ENCODE measurements around the gene TMA7. TPM values are rescaled to one million over a fixed set of nuclear protein-coding genes. Genes with fewer than 3 reads are reported as not detected.

Gene TMA7
- total and polyA plus RNA-seq, 2 of the 13 experiments (the other 11 are each of a cell fraction or from before 2014, with no cell fraction given), result 100 to 486 TPM

DNA sequence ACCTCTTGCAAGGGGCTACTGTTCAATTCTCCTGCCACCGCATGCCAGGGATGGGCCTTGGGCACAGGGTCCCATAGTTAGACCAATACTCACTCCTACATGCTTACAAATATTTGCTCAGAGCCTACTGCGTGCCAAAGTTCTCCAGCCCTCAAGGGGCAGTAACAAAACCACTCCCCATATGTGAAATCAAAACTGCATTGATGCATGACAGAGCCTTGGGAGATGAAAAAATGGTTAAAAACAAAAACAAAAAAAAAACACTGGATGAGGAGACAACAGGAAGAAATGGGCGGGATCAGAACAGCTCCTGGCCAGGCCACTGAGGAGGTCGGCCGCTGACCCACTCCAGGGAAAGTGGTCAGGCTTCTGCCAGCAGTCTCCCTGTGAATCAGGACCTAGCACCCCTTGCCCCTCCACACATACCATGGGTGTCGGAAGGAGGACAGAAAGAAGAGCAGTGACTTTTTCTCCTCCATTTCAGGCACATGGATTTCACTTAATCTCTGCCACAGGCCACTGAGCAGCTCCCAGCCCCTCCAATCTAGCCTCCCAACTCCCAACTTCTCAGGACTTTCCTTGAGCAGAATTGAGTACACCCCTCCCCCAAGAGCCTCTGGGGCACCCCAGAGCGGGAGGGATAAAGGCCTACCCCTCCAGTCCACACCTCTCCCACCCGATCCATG lies 13.0 kb upstream of the TMA7 start (continued):
- TF ChIP-seq, protein P1, sequence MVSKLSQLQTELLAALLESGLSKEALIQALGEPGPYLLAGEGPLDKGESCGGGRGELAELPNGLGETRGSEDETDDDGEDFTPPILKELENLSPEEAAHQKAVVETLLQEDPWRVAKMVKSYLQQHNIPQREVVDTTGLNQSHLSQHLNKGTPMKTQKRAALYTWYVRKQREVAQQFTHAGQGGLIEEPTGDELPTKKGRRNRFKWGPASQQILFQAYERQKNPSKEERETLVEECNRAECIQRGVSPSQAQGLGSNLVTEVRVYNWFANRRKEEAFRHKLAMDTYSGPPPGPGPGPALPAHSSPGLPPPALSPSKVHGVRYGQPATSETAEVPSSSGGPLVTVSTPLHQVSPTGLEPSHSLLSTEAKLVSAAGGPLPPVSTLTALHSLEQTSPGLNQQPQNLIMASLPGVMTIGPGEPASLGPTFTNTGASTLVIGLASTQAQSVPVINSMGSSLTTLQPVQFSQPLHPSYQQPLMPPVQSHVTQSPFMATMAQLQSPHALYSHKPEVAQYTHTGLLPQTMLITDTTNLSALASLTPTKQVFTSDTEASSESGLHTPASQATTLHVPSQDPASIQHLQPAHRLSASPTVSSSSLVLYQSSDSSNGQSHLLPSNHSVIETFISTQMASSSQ (IDR thresholded peaks at IDR 0.05; ENCODE audit: low read depth), result no peak
- TF ChIP-seq, protein P1 (CRISPR knock-in tag; IDR thresholded peaks at IDR 0.05; ENCODE audit: borderline replicate concordance), result peak; percentile 28; the same call in 1 of the 2 replicates
- TF ChIP-seq NCOA2 (CRISPR knock-in tag; IDR thresholded peaks at IDR 0.05), result no peak
- TF ChIP-seq ZBTB21 (CRISPR knock-in tag; IDR thresholded peaks at IDR 0.05), result no peak
- TF ChIP-seq SNAI1 (CRISPR knock-in tag; IDR thresholded peaks at IDR 0.05; ENCODE audit: borderline replicate concordance), result no peak
- TF ChIP-seq, protein P2, sequence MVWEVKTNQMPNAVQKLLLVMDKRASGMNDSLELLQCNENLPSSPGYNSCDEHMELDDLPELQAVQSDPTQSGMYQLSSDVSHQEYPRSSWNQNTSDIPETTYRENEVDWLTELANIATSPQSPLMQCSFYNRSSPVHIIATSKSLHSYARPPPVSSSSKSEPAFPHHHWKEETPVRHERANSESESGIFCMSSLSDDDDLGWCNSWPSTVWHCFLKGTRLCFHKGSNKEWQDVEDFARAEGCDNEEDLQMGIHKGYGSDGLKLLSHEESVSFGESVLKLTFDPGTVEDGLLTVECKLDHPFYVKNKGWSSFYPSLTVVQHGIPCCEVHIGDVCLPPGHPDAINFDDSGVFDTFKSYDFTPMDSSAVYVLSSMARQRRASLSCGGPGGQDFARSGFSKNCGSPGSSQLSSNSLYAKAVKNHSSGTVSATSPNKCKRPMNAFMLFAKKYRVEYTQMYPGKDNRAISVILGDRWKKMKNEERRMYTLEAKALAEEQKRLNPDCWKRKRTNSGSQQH (CRISPR knock-in tag; IDR thresholded peaks at IDR 0.05; ENCODE audit: low read depth), result no peak
- no peak for TF ChIP-seq ZBTB7A (CRISPR knock-in tag; IDR thresholded peaks at IDR 0.05)
- 0 out of 2 replicates have a peak, but pooled peaks have one; percentile 38 for TF ChIP-seq ZNF772 (CRISPR knock-in tag; IDR thresholded peaks at IDR 0.05)
- no peak for TF ChIP-seq ATF7-NPFF (CRISPR knock-in tag; IDR thresholded peaks at IDR 0.05; ENCODE audit: low read depth)
- no peak for TF ChIP-seq ZNF3 (CRISPR knock-in tag; IDR thresholded peaks at IDR 0.05)
- TF ChIP-seq, protein P3, sequence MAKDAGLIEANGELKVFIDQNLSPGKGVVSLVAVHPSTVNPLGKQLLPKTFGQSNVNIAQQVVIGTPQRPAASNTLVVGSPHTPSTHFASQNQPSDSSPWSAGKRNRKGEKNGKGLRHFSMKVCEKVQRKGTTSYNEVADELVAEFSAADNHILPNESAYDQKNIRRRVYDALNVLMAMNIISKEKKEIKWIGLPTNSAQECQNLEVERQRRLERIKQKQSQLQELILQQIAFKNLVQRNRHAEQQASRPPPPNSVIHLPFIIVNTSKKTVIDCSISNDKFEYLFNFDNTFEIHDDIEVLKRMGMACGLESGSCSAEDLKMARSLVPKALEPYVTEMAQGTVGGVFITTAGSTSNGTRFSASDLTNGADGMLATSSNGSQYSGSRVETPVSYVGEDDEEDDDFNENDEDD (CRISPR knock-in tag; IDR thresholded peaks at IDR 0.05; ENCODE audit: borderline replicate concordance), result no peak; the same call in 1 of the 2 replicates
- TF ChIP-seq ZNF619 (CRISPR knock-in tag; IDR thresholded peaks at IDR 0.05), result no peak
- no peak for TF ChIP-seq ZFP90 (CRISPR knock-in tag; IDR thresholded peaks at IDR 0.05; ENCODE audit: borderline replicate concordance)
- no peak for TF ChIP-seq ZNF121 (CRISPR knock-in tag; IDR thresholded peaks at IDR 0.05)
- TF ChIP-seq ZNF468 (CRISPR knock-in tag; IDR thresholded peaks at IDR 0.05), result no peak
- TF ChIP-seq, protein P4, sequence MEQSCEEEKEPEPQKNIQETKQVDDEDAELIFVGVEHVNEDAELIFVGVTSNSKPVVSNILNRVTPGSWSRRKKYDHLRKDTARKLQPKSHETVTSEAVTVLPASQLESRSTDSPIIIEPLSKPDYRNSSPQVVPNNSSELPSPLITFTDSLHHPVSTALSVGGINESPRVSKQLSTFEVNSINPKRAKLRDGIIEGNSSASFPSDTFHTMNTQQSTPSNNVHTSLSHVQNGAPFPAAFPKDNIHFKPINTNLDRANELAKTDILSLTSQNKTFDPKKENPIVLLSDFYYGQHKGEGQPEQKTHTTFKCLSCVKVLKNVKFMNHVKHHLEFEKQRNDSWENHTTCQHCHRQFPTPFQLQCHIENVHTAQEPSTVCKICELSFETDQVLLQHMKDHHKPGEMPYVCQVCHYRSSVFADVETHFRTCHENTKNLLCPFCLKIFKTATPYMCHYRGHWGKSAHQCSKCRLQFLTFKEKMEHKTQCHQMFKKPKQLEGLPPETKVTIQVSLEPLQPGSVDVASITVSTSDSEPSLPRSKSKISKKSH (CRISPR knock-in tag; IDR thresholded peaks at IDR 0.05; ENCODE audit: borderline replicate concordance), result no peak
- no peak for TF ChIP-seq CHD2 (IDR thresholded peaks at IDR 0.05; ENCODE audit: low read depth, low read length)
- no peak for TF ChIP-seq PITX1 (CRISPR knock-in tag; IDR thresholded peaks at IDR 0.05)
- TF ChIP-seq, protein P5, sequence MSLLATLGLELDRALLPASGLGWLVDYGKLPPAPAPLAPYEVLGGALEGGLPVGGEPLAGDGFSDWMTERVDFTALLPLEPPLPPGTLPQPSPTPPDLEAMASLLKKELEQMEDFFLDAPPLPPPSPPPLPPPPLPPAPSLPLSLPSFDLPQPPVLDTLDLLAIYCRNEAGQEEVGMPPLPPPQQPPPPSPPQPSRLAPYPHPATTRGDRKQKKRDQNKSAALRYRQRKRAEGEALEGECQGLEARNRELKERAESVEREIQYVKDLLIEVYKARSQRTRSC (CRISPR knock-in tag; IDR thresholded peaks at IDR 0.05; ENCODE audit: low read depth), result no peak
